HG02759 (cell line): ENCODE data around the gene SBNO2.

Source experiments
- ATAC-seq: cut with Tn5 transposase; IDR thresholded peaks from one replicate; pipeline ENCODE4 v1.9.1; 2021; ENCODE audit warnings: mild to moderate bottlenecking, moderate library complexity; ENCODE audit not compliant: unreplicated experiment

SBNO2 gene

DNA sequence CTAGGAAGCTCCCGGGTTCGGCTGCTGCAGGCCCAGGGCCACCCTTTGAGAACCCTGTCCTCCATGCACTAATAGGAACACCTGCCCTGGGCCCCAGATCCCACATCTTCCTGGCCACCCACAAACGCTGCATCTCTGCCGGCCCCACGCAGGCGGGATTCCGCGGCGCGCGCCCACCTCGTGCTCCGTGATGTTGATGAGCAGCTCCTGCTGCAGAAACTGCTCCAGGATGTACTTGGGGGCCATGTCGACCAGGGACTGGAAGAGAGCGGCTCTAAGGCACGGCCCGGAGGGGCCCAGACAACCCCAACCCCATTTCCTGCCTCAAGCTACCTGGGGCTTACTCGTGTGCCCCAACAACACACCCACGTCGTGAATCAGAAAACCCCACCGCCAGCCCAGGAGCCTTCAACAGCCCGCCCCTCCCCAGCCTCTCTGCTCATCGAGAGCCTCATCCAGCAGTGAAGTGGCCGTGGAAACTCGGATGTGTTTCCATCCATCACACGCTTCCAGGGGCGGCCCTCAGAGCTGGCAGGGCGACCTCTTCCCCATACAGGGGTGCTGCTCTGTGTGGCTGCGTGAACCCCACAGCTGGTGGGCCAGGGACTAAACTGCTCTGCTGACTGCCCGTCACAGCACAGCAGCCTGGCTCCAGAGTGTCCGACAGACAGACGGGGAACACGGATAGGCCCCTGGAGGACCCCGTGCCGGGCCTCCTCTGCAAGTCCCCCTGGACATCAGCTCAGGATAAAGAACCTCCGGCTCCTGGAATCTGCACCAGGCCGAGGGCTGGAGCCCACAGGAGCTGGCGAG lies 83.1 kb downstream of the SBNO2 start:
- ATAC-seq, result no peak

DNA sequence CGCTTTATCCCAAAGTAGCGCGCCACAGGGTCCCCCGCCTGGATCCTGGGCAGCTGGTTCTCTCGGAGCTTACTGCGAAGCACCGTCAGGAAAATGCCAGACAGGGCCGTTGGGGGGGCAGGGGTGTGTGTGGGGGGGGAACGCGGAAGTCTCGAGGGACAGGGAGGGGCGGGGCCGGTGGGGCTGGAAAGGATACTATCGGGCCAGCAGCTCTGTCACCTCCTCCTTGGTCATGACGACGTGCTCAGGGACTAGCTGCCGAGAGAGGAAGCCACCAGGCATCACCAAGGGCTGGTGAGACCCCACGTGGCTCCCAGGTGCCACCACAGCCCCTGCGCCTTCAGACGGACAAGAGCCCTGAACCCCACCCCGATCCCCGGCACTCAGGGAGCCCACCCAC lies 84.2 kb downstream of the SBNO2 start:
- ATAC-seq, result no peak

GRCh38 chr19:1089126-1089771 lies 84.8 kb downstream of the SBNO2 start:
- ATAC-seq, result no peak

GRCh38 chr19:1088416-1089010 lies 85.6 kb downstream of the SBNO2 start:
- no peak for ATAC-seq

- ATAC-seq, result no peak
These were observed 86.2 kb downstream of the SBNO2 start for GRCh38 chr19:1087813-1088415.

- ATAC-seq, result no peak
These were observed 87.5 kb downstream of the SBNO2 start for GRCh38 chr19:1086613-1087012.

- ATAC-seq, result no peak
These were observed 88.2 kb downstream of the SBNO2 start for GRCh38 chr19:1085676-1086442.

- no peak for ATAC-seq
These were observed 88.9 kb downstream of the SBNO2 start for GRCh38 chr19:1085053-1085658.

- no peak for ATAC-seq
These were observed 89.8 kb downstream of the SBNO2 start for GRCh38 chr19:1084024-1084868.

DNA sequence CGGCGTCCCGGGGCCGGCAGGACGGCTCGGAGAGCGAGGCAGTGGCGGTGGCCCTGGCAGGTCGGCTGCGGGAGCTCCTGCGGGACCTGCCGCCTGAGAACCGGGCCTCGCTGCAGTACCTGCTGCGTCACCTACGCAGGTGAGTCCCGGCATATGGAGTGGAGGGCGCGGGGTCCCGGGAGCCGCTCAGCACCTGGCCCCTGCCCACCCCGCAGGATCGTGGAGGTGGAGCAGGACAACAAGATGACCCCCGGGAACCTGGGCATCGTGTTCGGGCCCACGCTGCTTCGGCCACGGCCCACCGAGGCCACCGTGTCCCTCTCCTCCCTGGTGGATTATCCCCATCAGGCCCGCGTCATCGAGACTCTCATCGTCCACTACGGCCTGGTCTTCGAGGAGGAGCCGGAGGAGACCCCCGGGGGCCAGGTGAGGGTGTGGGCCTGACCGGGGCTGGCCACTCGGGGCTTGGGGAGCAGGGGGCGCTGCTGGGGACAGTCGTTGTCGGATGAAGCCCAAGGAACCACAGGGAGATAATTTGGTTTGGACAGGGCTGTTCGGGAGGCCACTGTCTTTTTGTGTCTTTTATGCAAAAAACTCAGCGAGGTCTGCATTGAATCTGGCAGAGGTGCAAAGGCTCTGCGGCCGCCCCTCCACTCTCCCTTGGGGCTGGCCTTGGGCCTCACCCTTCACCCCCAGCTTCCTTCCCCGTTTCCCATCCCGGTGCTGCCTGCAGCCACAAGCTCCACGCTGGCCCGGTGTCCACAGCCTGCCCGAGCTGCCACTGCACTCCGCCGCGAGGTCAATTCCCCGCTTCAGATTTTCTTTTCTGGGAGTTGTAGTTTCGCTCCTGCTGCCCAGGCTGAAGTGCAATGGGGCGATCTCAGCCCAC lies 90.9 kb downstream of the SBNO2 start:
- no peak for ATAC-seq

DNA sequence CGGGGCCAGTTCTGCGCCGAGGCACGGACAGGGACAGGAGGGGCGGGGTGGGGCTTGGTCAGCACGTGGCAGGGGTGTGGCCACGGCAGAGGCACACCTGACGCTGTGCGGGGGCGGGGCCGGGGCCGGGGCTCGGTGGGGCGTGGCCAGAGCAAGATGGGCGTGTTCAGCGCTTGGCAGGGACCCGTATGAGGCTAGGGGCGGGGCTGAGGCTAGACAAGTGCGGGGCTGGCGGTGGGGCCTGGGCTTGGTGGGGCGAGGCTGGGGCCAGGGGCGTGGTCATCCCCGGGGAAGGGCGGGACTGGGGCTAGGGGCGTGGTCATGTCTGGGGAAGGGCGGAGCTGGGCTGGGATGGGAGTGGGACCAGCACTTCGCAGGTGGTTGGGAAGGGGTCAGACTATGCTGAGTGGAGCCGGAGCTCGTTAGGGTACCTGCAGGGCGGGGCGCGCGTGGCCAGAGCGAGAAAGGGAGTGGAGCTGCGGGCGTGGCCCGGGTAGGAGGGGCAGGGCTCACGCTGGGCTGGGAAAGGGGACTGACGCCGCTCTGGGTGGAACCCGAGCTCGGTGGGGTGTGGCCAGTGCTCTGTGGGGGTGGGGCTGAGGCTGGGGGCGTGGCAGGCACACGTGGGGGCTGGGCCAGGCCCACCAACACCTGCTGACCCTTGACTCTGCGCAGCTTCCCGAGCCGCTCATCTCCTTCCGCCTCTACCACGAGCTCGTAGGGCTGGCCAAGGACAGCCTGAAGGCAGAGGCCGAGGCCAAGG lies 91.7 kb downstream of the SBNO2 start:
- ATAC-seq, result no peak

GRCh38 chr19:1081301-1082164 lies 92.5 kb downstream of the SBNO2 start:
- no peak for ATAC-seq

DNA sequence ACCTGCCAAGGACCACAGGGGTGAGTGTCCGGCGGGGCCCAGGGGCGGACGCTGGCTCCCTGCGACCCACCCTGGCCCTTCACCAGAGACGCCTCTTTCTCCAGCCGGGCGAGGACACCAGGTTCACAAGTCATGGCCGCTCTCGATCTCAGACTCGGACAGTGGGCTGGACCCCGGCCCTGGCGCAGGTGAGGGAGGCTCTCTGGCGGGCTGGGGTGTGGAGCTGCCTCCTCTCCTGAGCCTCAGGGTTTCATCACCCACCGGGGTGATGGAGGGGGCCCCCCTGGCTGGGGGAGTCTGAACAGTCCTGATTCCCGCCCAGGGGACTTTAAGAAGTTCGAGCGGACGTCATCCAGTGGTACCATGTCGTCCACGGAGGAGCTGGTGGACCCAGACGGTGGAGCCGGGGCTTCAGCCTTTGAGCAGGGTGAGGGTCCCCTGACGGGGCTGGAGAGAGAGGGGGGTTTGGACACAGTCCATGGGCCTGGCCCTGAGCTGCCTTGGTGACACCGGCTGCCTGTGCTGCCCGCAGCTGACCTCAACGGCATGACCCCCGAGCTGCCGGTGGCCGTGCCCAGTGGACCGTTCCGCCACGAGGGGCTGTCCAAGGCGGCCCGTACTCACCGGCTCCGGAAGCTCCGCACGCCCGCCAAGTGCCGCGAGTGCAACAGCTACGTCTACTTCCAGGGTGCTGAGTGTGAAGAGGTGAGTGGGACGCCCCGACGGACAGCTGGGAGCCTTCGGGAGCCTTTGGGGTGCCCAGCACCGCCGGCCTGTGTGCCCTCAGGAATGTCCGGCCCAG lies 93.5 kb downstream of the SBNO2 start:
- ATAC-seq, result no peak

DNA sequence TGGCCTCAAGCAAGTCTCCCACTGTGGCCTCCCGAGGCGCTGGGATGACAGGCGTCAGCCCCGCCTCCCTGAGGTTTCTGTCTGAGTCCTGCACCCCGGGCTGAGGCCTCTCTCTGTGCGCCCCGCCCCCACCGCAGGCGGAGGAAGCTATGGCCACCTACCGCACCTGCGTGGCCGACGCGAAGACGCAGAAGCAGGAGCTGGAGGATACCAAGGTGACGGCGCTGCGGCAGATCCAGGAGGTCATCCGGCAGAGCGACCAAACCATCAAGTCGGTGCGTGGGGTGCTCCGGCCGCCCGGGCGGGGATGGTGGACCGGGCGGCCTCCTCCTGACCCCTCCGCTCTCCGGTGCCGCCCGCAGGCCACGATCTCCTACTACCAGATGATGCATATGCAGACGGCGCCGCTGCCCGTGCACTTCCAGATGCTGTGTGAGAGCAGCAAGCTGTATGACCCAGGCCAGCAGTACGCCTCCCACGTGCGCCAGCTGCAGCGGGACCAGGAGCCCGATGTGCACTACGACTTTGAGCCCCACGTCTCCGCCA lies 94.4 kb downstream of the SBNO2 start:
- ATAC-seq, result no peak

GRCh38 chr19:1076951-1077350 lies 97.1 kb downstream of the SBNO2 start:
- peak; percentile 61 for ATAC-seq

GRCh38 chr19:1076046-1076386 lies 98.1 kb downstream of the SBNO2 start:
- no peak for ATAC-seq
